K562 (cell line): Measurements from ENCODE around the gene KRT81. TPM values are rescaled to one million over a fixed set of nuclear protein-coding genes. Genes with fewer than 3 reads are reported as not detected.

Experiments
- ATAC-seq: fragments of 200-7000 bp; cut with Tn5 transposase; 3 replicates; pipeline ENCODE4 v1.9.1; 2020; ENCODE audit warnings: moderate library complexity
- BruUV-seq: library from RNA; stranded (reverse); fragments of 400-500 nt; replicated peaks from 2 replicates; lab custom pipeline; 2021; lab: Mats Ljungman, UMichigan
- CTCF ChIA-PET: fragments of 300-600 bp; formaldehyde crosslinking; extraction: SDS; loops from one replicate; lab custom pipeline; 2021; ENCODE audit warnings: low intra/inter-chr PET ratio; lab: Yijun Ruan, JAX
- POLR2A ChIA-PET: fragments of 300-600, 350-650 bp; sonication (Branson Sonifier 250); formaldehyde crosslinking; extraction: SDS; loops from one replicate; lab custom pipeline; 2021; ENCODE audit warnings: antibody characterized with exemption, inconsistent platforms; lab: Yijun Ruan, JAX
- DNase-seq, 4 experiments: peaks; one replicate each; pipeline versions ENCODE4 v3.0.0 to v3.0.0-alpha.2; 2011 to 2018; ENCODE audit warnings: low spot score in 3 of 4, mixed read lengths in 3 of 4; ENCODE audit errors: extremely low read depth in 1 of 4
- FAIRE-seq: peaks from 2 replicates; lab custom pipeline; 2011; peaks lifted over from hg19 to GRCh38; lab: Jason Lieb, UNC
- H2AFZ ChIP-seq: 2 replicates; pipeline ENCODE4 v1.6.0; 2011; ENCODE audit warnings: low read depth, low read length, control low read depth, inconsistent platforms
- H3K27ac ChIP-seq: fragments of 200-600 bp; 3 replicates; pipeline ENCODE4 v1.8.0; 2011; ENCODE audit warnings: low read depth, mild to moderate bottlenecking, control low read depth, inconsistent platforms, low read length, moderate library complexity, mixed read lengths; ENCODE audit errors: extremely low read depth
- H3K27me3 ChIP-seq, 2 experiments: fragments of 300-600 bp in 1 of 2; 2 replicates in 1 of 2; 3 replicates in 1 of 2; pipeline versions ENCODE4 v1.6.0 to v1.8.0; 2011; ENCODE audit warnings: inconsistent platforms in 2 of 2, low read length in 2 of 2, mild to moderate bottlenecking in 1 of 2, mixed read lengths in 1 of 2, moderate library complexity in 1 of 2; ENCODE audit not compliant: control insufficient read depth in 2 of 2, insufficient read depth in 2 of 2
- H3K36me3 ChIP-seq: fragments of 300-600 bp; 3 replicates; pipeline ENCODE4 v1.8.0; 2011; ENCODE audit warnings: mild to moderate bottlenecking, low read length, inconsistent platforms; ENCODE audit not compliant: control insufficient read depth, insufficient read depth
- H3K4me1 ChIP-seq, 2 experiments: fragments of 200-600 bp in 1 of 2; replicated peaks in 1 of 2; 2 replicates in 1 of 2; 3 replicates in 1 of 2; pipeline versions ENCODE4 v1.5.1 to v1.8.0; 2011; ENCODE audit warnings: inconsistent platforms in 2 of 2, low read length in 2 of 2, mild to moderate bottlenecking in 1 of 2, mixed read lengths in 1 of 2, moderate library complexity in 1 of 2; ENCODE audit not compliant: control insufficient read depth in 2 of 2, insufficient read depth in 2 of 2
- H3K4me2 ChIP-seq: 2 replicates; pipeline ENCODE4 v1.6.1; 2011; ENCODE audit warnings: low read length, control low read depth, inconsistent platforms, mixed read lengths; ENCODE audit not compliant: insufficient read depth
- H3K4me3 ChIP-seq: fragments of 200-600 bp; sonication (generic), shearing (Covaris generic); 2 replicates; pipeline ENCODE4 v1.5.1; 2016; ENCODE audit warnings: control low read depth, inconsistent platforms
- H3K79me2 ChIP-seq: fragments of 200-600 bp; 3 replicates; pipeline ENCODE4 v1.8.0; 2011; ENCODE audit warnings: low read length, inconsistent platforms; ENCODE audit not compliant: control insufficient read depth, insufficient read depth
- H3K9ac ChIP-seq, 2 experiments: 2 replicates each; pipeline versions ENCODE4 v1.6.0 to v1.6.1; 2011; ENCODE audit warnings: low read depth in 2 of 2, low read length in 2 of 2, control low read depth in 1 of 2, inconsistent platforms in 1 of 2, mild to moderate bottlenecking in 1 of 2, mixed read lengths in 1 of 2; ENCODE audit not compliant: insufficient read depth in 1 of 2
- H3K9me1 ChIP-seq: one replicate; pipeline ENCODE4 v1.6.0; 2011; ENCODE audit warnings: inconsistent platforms, mild to moderate bottlenecking, low read length, moderate library complexity; ENCODE audit not compliant: control insufficient read depth, insufficient read depth
- H3K9me3 ChIP-seq: replicated peaks from 2 replicates; pipeline ENCODE4 v1.5.1; 2011; ENCODE audit warnings: low read depth, low read length, inconsistent platforms; ENCODE audit not compliant: control insufficient read depth, insufficient read depth
- H4K20me1 ChIP-seq: replicated peaks from 2 replicates; pipeline ENCODE4 v1.6.1; 2011; ENCODE audit warnings: low read length, inconsistent platforms, mixed read lengths; ENCODE audit not compliant: control insufficient read depth, insufficient read depth
- C11orf30 ChIP-seq: fragments of 450-650 bp; IDR thresholded peaks from 2 replicates; pipeline ENCODE4 v1.6.1; 2016; ENCODE audit warnings: low read depth, mild to moderate bottlenecking
- CREB5 ChIP-seq: fragments of 250-450 bp; sonication (Bioruptor Pico); IDR thresholded peaks from 2 replicates; pipeline ENCODE4 v1.5.0; 2020; ENCODE audit warnings: mild to moderate bottlenecking
- DACH1 ChIP-seq: fragments of 450-650 bp; IDR thresholded peaks from 2 replicates; pipeline ENCODE4 v1.6.1; 2018; ENCODE audit not compliant: partially characterized antibody
- ERF ChIP-seq: fragments of 450-650 bp; formaldehyde crosslinking; IDR thresholded peaks from 2 replicates; pipeline ENCODE4 v1.4.0; 2020; ENCODE audit warnings: mild to moderate bottlenecking, mixed read lengths
- HIVEP1 ChIP-seq: fragments of 250-450 bp; sonication (Bioruptor Pico); IDR thresholded peaks from 2 replicates; pipeline ENCODE4 v1.4.0; 2020; ENCODE audit warnings: mild to moderate bottlenecking
- HLTF ChIP-seq: fragments of 450-650 bp; IDR thresholded peaks from 2 replicates; pipeline ENCODE4 v1.6.1; 2016
- HMG20B ChIP-seq: fragments of 250-450 bp; sonication (Bioruptor Pico); IDR thresholded peaks from 2 replicates; pipeline ENCODE4 v1.5.0; 2021; ENCODE audit warnings: mild to moderate bottlenecking
- MLLT1 ChIP-seq, 2 experiments: fragments of 450-650 bp; IDR thresholded peaks; 2 replicates each; pipeline ENCODE4 v1.6.1; 2016
- NR3C1 ChIP-seq: sonication (generic); formaldehyde crosslinking; IDR thresholded peaks from 2 replicates; pipeline ENCODE4 v1.8.1; 2022; ENCODE audit warnings: missing genetic modification reagents
- POLR3G ChIP-seq: IDR thresholded peaks from 2 replicates; pipeline ENCODE4 v1.6.1; 2011; ENCODE audit not compliant: insufficient read length, insufficient replicate concordance; ENCODE audit errors: extremely low read depth
- SAP30 ChIP-seq: fragments of 200-600 bp; sonication (generic); IDR thresholded peaks from 2 replicates; pipeline ENCODE4 v1.6.1; 2012; ENCODE audit warnings: borderline replicate concordance, low read depth, mild to moderate bottlenecking, moderate library complexity, low read length, control low read depth, inconsistent platforms; ENCODE audit not compliant: insufficient read depth, poor library complexity, severe bottlenecking
- SREBF2 ChIP-seq: sonication (generic); formaldehyde crosslinking; IDR thresholded peaks from 2 replicates; pipeline ENCODE4 v1.4.0; 2020; ENCODE audit warnings: mild to moderate bottlenecking, missing genetic modification reagents
- ZKSCAN3 ChIP-seq: fragments of 250-450 bp; sonication (Bioruptor Pico); IDR thresholded peaks from 2 replicates; pipeline ENCODE4 v1.4.0; 2020
- ZNF174 ChIP-seq: fragments of 250-450 bp; sonication (Bioruptor Pico); IDR thresholded peaks from 2 replicates; pipeline ENCODE4 v1.4.0; 2020; ENCODE audit warnings: mild to moderate bottlenecking
- ZNF551 ChIP-seq: fragments of 250-450 bp; sonication (Bioruptor Pico); IDR thresholded peaks from 2 replicates; pipeline ENCODE4 v1.5.0; 2021; ENCODE audit warnings: mild to moderate bottlenecking, moderate library complexity
- ZNF76 ChIP-seq: fragments of 250-450 bp; sonication (Bioruptor Pico); IDR thresholded peaks from 2 replicates; pipeline ENCODE4 v1.4.0; 2020; ENCODE audit warnings: mild to moderate bottlenecking, moderate library complexity, borderline replicate concordance
- ZSCAN29 ChIP-seq: fragments of 450-650 bp; IDR thresholded peaks from 2 replicates; pipeline ENCODE4 v1.6.1; 2017
- WGBS: fragments of 100-300 bp; shearing (Covaris generic); methylation state at CpG from one replicate; pipeline ENCODE4 v1.1.6; 2016; ENCODE audit warnings: low coverage, mixed read lengths; ENCODE audit not compliant: insufficient coverage; ENCODE audit errors: missing lambda C conversion rate; 5-methylcytosine and 5-hydroxymethylcytosine counted together
- in situ Hi-C: fragments of 300-500 bp; cut with MboI; formaldehyde crosslinking; loops from 4 replicates; pipeline ENCODE4 v1.15.0; 2018; ENCODE audit warnings: inconsistent platforms, mixed read lengths
- intact Hi-C: fragments of 100-400 bp; cut with micrococcal nuclease; formaldehyde crosslinking; loops from 2 replicates; pipeline ENCODE4 v1.14.2; 2022
- polyA plus RNA-seq, 8 experiments: library from polyadenylated mRNA; depleted of rRNA in 4 of 8; stranded (reverse) in 5 of 8; unstranded in 3 of 8; fragments of >200 nt; fragmentation: Nextera tagmentation in 2 of 8; fragmentation: Illumina TruSeq in 1 of 8; extraction: Ambion mirVana in 2 of 8; extraction: Trizol in 1 of 8; gene quantifications; 2 replicates each; pipeline versions ENCODE4 v1.2.1 to v1.2.3, GENCODE V29; 2011 to 2014; ENCODE audit warnings: inconsistent platforms in 1 of 8, missing spikeins in 1 of 8
- total RNA-seq, 7 experiments: library from RNA; depleted of rRNA in 6 of 7; stranded (reverse); fragments of >200 nt in 6 of 7; fragmentation: Illumina TruSeq in 2 of 7; extraction: Trizol in 2 of 7; gene quantifications; 2 replicates each; pipeline versions ENCODE4 v1.2.1 to v1.2.3, GENCODE V29; 2011 to 2021; ENCODE audit warnings: low replicate concordance in 1 of 7

Gene KRT81
- total and polyA plus RNA-seq, 9 of the 15 experiments (the other 6 are each of a cell fraction or from before 2014, with no cell fraction given) = 0.27 TPM; not detected in 8

GRCh38 chr12:52275686-52276085 lies 15.6 kb downstream of the KRT81 start:
- in situ Hi-C loops = no loop called here
- Histone ChIP-seq H3K79me2 (no peaks in the 10 kb centered on the region), H3K9me3 (no peaks in the 10 kb centered on the region), H2AFZ (no peak overlapping the region), H4K20me1 (no peaks in the 10 kb centered on the region; the same call in 1 of the 2 replicates), H3K36me3 (no peaks in the 10 kb centered on the region), H3K27ac (no peak overlapping the region), H3K4me1 (peaks cover 6 to 15% of the 10 kb centered on the region in 2 experiments; a peak in 4 of 5 replicates), H3K4me2 (no peak overlapping the region), H3K27me3 (peaks cover 0 to 22% of the 10 kb centered on the region in 2 experiments; a peak in 2 of 5 replicates), H3K9ac (no peak overlapping the region), H3K4me3 (no peak overlapping the region), H3K9me1 (no peaks in the 10 kb centered on the region)
- TF ChIP-seq ERF (no peak), SREBF2 (CRISPR knock-in tag) (no peak), HMG20B (CRISPR knock-in tag) (no peak), C11orf30 (no peak), DACH1 (no peak), CREB5 (CRISPR knock-in tag) (no peak), ZNF174 (CRISPR knock-in tag) (no peak), HIVEP1 (CRISPR knock-in tag) (no peak), MLLT1 (IDR thresholded peaks at IDR 0.05) (no peak), HLTF (no peak), ZNF76 (no peak), ZNF551 (no peak), NR3C1 (no peak), ZKSCAN3 (CRISPR knock-in tag) (no peak), POLR3G (no peak), SAP30 (no peak), ZSCAN29 (no peak)
- ChIA-PET POLR2A (interaction anchor here (0.6 kb wide), 1 partner anchor 36 kb away, joined by 3 read pairs; no protein-coding TSS in a partner anchor), CTCF (no interaction called here)
- ATAC-seq = no peak
- WGBS = 0% methylated on average over 3 of the region's 3 CpGs
- FAIRE-seq = no peak
- no TSS peak for BruUV-seq
- intact Hi-C loops = no loop called here
- DNase-seq = no peak
